GM15510 (cell line): ENCODE data around the gene ICAM4.

Experiments used
- POLR2A ChIP-seq: IDR thresholded peaks from 3 replicates; pipeline ENCODE4 v1.6.1; 2011; ENCODE audit warnings: borderline replicate concordance; ENCODE audit not compliant: insufficient read length; ENCODE audit errors: extremely low read depth

The ICAM4 gene

GRCh38 chr19:10333758-10334587, 47.2 kb downstream of the ICAM4 start:
- no peak for TF ChIP-seq POLR2A

GRCh38 chr19:10334588-10335351, 48.0 kb downstream of the ICAM4 start:
- no peak for TF ChIP-seq POLR2A

GRCh38 chr19:10335352-10335985, 48.7 kb downstream of the ICAM4 start:
- TF ChIP-seq POLR2A, result no peak
